SK-N-MC (cell line): Measurements from ENCODE around the gene SP2.

ENCODE experiments used
- EZH2 ChIP-seq: fragments of 200-600 bp; sonication (generic); IDR thresholded peaks from one replicate; pipeline ENCODE4 v1.6.1; 2017; ENCODE audit warnings: antibody characterized with exemption
- POLR2AphosphoS5 ChIP-seq: IDR thresholded peaks from 2 replicates; pipeline ENCODE4 v1.6.1; 2012; ENCODE audit warnings: mild to moderate bottlenecking, low read depth, low read length, borderline replicate concordance

GRCh38 chr17:47962901-47963300, 66.9 kb downstream of the SP2 start:
- no peak for TF ChIP-seq EZH2
- TF ChIP-seq POLR2AphosphoS5: no peak
